Limb (tissue), 2 donors: Measurements from ENCODE around the gene PCSK6.

Source experiments
- DNase-seq, 2 donors: peaks; one replicate each; pipeline ENCODE4 v3.0.0-alpha.2; 2016; ENCODE audit errors: extremely low spot score in 2 of 2

PCSK6 gene

DNA sequence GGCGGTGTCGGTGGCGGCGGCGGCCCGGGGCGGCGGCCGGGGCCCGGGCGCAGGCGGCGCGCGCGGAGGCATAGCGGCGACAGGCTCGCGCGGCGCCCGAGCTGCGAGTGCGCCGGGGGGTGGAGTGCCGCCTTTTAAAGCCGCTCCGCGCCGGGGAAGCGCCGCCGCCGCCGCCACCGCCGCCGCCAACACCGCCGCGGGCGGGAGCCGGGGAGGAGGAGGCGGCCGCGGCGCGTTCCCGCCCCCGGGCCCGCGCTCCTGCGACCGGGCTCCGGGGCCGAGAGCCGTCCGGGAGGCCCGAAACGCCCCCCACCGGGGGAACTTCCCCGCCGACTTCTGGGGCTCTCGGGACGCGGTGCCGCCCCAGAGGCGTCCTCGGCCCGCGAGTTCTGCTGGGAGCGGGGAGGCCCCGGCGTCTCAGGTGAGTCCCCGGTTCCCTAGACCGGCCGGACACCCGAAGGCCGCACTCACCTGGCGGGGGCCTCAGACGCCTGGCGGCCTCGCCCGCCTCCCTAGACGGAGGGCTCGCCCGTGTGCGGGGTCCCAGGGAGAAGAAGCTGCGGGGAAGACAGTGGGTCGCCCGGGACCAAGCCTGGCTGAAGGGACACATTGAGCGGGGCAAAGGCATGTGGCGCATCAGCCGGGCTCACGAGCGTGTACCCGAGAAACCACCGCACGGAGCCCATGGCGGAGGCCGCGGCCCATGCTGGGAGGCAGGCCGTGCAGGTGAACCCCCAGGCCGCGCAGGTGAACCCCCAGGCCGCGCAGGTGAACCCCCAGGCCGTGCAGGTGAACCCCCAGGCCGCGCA is at the start of gene PCSK6:
TSS of gene PCSK6 (minus strand) at position 109 of the 809 bp plus-strand sequence. CDS start at position 72, 37 bp downstream.
- peak in 1 of 2 donors; percentile 55 for DNase-seq

DNA sequence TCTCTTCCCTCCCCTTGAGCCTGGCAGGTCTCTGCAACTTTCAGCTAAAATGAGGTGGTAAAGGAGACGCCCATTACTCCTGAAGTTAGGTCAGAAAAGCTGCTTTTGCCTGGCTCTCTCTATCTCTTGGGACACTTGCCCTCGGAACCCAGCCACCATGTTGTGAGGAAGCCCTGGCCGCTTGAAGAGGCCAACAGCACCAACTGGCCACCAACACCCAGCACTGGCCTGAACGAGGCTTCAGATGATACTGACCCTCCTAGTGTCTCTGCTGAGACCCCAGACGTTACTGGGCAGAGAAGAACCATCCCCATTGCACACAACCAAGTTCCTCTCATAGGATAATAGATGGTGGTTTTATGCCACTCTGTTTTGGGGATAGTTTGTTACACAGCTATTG is 49.5 kb upstream of the PCSK6 start:
- no peak for DNase-seq

DNA sequence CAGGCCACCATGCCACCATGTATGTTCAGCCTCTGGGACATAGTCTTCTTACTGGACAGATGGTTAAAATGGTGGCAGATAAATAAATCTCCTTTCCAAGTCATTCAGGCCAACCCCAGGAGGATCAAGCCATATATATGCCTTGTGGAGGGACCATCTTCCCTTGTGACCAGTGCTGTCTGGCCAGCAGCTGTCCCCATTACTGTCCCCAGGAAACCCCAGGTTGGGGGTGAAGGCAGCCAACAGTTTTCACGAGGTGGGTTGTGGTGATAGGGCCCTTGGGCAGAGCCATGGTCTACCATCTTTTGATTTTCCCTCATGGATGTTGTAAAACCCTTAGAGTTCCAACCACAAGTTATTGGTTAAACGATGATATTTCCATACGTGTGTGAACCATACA is 48.7 kb upstream of the PCSK6 start:
- DNase-seq: peak in 1 of 2 donors; percentile 4

DNA sequence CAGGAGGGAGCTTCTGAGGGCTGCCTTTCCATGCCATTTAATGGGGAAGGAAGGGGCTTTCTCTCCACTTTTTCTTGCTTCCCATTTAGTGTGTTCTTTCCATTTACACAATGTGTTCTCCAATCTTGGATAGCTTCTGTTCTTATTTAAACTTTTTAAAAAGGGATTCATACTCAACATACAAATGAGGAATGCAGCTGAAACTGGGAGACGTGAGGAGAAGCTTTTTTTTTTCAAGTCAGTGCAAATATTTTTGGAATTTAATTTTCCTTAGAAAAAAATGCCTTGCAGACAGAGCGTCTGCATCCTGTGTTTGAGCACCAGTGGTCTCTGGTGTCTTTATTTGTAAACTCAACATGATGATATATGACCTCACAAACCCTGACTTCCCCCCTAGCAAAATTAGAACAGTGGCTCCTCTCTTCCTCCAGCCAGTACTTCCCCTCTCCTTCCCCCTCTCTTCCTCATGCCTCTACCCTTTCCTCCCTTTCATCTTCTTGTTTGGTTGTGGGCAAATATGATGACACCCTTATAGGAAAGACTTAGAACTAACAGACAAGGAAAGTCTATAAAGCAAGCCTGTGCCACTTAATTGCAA is 48.1 kb upstream of the PCSK6 start:
- DNase-seq: peak; percentile 1 to 22

DNA sequence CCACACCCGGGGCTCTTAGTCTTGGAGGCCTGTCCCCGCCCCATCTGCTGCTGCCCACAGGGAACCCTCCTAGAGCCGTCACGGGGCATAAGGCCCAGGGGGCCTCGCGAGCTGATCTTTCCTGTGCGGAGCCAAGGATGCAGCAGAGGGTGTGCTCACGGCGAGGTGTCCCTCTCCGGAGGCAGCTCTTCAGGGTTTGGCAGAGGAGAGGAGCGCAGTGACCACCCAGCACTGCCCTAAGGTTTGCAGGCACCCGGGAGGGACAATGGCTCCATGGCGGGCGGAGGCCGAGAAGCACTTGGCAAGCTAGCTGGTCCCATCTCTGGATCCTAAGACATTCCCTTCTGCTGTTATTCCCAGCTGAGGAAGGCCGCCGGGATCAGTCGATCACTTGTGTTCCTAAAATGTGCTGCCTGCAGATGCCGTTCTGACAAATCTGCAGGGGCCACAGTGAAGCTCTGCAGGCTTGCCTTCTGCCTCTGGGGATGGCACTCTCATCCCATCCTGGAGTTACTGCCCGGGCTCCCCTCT is 47.4 kb upstream of the PCSK6 start:
- peak in 1 of 2 donors; percentile 26 for DNase-seq

DNA sequence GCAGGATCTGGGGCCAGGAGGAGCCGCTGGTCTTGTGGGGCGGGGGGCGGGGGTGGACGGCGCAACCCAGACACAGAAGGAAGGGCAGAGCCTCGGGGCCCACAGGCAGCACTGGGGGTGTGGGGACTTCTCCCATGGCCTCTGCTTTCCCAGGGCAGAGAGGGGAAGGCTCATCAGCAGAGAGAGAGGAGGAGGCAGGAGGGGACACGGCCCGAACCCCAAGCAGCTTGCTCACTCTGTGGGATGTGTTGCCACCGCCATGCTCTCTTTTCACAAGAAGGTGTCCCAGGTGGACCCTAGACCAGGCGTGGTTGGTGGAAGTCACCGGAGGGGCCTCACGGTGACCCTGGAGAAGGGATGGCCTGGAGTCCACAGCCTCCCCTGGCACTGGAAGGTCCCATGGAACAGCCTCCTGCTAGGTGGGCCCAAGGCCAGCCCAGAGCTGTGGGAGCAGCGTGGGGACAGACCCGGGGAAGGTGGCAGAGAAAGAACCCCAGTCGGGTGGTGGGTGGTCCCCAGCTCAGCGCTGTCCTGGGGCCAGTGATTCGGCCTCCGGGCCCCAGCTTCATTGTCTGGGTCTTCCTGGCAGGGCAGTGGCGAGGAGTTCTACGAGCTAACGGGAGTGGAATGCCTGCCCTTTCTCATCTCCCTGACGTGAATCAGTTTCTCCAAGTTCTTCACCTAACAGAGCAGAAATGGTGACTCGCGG is 46.8 kb upstream of the PCSK6 start:
- no peak for DNase-seq

DNA sequence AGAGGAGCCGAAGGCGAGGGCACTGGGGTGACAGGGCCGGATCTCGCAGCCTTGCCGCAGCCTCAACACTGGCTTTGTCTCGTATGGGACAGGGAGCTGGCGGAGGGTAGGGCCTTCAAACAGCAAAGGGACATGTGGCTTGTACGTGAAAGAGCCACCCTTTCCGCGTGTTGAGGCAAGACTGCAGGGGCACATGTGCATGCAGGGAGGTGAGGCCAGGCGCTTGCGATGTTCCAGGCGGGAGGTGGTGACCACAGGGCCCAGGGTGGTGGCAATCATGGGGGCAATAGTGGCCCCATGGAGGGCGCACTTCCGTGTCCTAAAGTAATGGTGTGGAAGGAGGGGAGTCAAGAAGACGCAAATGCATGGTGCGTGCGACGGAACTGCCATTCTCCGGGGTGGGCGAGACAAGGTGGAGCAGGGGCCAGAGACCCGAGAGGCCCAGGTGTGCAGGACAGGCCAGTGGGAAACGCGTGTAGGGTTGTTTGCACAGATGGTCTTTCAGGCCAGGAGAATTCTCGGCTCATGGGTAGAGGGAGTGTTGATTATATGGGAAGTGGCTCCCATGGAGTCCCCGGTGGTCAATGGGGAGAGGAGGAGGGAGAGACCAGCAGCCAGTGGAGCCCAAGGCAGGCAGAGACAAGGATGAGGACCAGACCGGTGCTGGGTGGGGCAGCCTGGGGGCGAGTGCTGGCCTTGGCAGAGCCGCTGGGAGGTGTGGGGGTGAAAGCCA is 45.8 kb upstream of the PCSK6 start:
- no peak for DNase-seq

DNA sequence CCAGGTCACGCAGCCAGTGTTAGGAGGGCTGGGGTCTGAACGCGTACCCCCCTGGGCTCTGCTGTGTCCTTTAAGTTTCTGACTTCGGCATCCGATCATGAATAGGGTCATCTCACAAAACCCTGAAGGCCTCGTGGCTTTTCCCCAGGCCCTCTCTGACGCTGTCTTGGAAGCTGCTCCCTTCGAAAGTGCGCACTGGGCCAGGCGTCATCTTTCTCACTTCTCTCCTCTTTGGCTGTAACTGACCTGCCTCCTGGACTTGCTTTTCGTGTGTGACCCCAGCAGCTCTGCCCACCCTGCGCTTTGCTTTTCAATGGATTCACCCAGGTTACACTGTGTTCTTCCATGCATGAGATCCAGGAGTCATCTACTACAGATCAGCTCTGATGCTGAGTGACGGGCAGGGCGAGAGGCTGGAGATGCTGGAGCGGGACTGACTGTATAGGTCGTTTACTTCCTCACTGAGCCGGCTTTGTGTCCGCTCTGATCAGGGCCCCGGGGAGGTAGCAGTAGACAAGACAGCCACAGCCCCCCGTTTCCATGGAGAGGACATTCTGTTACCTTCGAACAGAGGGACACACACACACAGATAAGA is 45.0 kb upstream of the PCSK6 start:
- no peak for DNase-seq

DNA sequence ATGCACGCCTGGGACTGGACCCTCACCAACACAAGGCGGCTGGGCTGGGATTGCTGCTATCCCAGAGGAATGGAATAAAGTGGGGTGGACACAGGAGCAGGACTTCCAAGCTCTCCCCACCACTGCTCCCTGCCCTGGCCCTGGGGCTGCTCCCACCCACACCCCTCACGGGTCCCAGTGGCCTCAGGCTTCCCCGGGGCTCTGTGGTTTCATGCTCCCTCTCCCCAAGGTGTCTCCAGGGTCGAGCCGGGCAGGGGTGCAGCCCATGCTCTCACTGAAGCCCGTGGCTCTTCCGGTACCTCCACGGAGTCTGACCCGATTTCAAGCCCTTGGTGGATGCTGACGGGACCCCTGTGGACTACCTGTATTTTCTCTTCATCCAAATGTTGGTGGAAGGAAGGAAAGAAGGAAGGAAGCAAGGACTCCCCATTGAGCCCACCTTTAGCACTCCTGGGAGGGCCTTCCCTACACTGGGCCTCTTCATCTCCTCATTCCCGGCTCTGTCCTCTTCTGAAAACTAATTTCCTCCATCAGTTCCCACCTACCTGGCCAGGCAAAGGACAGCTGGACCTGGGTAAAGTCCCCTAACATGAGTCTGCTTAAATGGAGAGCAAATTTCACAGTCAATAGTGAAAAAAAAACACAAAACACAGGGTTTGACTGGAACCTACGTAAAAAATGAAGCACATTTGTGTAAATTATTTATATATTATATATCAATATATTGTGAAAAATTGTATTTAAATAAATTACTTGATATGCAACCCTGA is 44.0 kb upstream of the PCSK6 start:
- no peak for DNase-seq

DNA sequence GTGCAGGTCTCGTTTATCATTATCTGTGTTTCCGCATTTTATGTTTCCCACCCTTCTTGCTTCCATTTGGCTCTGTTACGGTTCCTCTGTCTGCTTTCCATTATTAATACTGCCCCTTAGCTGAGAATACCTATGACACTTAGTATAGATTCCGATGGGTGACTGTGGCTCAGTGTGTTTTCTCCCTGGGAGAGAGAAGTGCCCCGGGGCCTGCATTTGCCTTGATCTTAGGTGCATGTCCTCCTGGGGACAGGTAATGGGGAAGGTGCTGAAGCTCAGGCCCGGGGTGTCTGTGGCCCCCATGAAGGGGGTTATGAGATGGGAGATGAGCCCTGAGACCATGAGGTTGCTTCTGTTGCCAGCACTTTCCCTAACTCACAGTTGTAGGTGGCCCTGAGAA is 43.4 kb upstream of the PCSK6 start:
- DNase-seq: no peak

DNA sequence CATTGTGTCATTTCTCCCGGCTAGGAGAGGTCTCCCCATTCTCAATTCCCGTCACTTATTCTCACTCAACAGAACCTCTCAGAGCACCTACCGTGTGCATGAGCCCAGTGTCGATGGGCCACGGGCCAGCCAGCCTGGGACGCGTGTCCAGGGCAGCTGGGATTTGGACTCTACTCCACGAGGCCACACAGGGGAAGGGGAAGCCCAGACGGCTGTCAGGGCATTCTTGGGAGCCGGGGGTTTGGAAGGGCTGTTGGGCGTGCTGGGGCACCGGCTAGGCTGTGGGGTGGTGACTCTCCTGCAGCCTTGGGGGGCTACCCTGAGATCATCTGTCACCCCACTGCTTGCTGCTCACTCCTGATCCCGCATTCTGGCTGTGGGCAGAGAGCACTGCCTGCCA is 41.7 kb upstream of the PCSK6 start:
- no peak for DNase-seq

DNA sequence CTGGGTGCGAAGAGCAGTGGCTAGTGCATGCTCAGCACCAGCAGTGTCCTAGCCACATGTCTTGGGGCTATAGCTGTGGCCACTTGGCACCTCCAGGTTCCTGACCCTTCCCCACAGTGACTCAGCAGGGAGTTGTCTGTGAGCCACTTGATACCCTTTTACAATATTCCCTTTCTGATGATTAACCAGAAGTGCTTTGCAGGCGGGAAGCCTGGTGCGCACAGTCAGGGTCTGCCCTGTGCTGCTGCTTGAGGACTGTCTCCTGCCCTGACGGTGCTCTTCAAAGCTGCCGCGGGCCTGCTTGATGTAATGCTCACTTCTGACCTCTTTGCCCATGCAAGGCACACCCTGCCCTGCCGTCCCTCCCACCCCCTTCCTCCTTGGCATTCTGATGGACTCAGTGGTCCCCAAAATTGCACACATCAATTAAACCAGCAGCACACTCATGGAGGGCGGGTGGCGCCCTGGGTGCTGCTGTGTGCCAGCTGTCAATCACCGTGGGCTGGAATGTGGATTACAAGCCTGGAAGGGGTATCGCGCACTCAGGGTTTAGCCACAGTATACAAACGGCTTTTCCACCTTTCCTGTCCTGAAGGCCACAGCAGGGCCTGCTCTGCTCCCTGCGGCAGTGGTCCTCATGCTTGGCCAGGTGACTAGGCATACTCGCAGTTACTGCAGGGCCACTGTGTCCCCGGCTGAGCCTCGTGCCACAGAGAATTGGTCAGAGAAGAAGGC is 40.9 kb upstream of the PCSK6 start:
- no peak for DNase-seq

DNA sequence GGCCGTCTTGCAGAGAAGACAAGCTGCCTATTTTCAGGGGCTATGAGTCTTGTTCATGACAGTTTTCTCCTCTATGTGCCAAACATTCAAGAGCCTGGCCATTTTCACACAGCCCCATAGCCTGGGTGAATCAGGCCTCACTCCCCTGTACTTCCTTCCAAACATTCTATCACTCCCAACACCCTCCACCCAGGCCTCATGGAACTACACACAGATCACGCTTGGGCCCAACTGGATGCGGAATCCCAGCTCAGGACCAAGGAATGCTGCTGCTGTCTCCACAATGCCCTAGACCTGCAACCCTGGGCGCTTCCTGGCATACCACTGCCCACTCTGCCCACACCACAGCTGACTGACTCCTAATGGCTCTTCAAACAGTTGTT is 39.4 kb upstream of the PCSK6 start:
- no peak for DNase-seq

DNA sequence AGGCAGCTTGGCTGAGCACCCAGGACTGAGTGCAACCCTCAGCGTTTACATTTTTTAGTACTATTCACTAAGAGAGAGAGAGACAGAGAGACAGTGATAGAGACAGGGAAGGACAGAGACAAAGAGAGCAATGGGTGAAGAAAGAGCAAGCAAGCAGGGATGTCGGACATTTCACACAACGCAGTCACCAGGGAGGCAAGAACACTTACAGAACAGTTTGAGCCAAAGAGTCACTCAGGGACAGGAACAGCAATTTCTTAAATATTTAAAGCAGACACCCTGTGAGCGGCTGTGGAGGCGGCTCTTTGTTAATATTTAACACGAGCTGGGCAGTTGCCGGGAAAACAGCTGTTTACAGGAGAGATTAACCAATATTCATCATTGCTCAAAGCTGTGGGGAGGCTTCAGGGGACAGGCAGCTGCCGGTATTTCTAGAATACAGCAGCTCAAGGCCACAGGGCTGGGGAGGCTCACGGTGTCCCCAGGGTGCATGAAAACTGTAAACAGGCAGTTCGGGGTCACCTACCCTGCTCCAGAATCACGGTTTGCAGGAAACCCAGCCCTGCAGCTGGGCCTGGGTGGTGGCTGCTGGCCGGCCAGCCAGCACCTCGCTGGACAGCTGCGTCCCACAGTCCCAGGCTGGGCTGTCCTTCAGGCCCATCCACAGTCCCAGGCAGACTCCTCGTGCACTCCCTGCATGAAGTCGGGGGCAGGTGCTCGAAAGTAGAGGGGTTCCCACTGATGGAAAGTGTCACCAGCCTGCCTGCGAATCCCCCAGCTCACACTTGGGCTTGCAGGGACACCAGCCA is 38.8 kb upstream of the PCSK6 start:
- DNase-seq: peak in 1 of 2 donors; percentile 48

DNA sequence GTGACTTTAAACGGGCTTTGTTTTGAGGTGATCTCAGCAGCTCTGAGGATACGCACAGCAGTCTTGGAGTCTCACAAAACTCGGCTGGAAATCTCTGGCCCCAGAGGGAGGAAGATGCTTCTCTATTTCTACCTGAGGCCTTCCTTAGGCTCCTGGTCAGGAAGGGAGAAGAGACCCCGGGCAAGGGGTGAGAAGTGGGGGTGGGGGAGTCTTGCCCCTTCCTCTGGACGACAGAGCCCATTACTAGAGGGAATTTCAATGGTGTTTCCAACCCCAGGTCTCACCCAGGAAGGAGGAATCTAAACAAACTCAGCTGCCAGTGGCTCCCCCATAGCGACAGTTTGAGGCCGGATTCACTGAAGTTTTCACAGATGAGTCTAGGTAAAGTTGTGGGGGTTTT is 37.4 kb upstream of the PCSK6 start:
- no peak for DNase-seq

DNA sequence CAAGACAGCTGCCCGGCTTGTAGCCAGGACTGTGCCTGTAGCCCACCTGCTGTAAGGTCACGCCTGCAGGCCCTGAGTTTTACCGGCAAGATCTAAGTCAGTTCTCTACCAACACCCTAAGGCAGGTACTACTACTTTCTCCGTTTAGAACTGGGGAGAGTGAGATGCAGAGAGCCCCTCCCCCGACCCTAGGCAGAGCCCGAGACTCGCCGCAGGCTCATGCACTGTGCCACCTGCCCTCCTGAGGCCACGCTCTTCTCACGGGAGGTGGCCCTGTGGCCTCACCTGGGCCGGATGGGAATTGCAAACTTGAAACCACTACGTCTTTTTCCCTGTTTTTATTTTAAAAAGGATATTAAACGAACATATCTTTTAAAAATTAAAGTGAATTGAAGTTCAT is 36.9 kb upstream of the PCSK6 start:
- DNase-seq: no peak

DNA sequence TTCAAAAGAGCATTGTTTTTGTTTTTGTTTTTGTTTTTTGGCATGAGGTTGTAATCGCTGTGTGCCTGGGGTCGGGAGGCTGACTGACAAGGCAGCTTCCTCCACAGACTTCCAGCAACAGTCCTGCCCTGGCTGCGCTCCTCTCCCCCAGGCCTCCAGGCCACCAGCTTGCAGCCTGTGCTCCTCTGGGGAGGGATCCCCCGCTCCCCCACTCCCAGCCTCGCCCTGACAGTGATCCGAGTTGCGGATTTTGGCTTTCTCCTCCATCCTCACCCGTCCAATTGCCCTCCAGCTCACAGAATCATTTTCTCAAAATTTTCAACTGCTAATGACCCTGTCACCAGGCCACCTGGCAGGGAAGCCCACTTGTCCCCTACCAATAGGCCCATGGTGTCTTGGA is 36.5 kb upstream of the PCSK6 start:
- DNase-seq: no peak

DNA sequence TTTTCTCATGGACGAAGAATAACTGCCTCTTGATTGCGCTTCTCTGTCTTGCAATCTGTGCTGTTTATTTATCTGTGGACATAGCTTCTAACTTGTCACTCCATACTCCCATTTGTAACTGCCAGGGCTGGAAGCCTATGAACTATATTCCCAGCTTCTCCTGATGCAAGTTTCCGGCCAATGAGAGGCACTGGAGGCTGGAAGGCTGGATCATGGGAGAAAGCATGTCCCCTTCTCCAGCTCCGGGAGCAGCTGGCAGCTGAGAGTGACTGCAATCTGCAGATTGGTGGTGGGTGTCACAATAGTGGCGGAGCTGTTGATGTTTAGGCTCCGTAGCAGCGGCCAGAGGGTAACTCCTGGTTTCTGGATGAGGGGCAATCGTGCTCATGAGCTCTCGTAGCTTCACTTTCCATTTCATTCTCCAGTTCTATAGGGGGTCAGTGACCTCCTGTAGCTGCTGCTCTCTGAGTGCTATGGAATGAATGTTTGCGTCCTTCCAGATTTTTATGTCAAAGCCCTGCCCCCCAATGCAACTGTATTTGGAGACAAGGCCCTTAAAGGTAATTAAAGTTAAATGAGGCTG is 35.7 kb upstream of the PCSK6 start:
- no peak for DNase-seq

DNA sequence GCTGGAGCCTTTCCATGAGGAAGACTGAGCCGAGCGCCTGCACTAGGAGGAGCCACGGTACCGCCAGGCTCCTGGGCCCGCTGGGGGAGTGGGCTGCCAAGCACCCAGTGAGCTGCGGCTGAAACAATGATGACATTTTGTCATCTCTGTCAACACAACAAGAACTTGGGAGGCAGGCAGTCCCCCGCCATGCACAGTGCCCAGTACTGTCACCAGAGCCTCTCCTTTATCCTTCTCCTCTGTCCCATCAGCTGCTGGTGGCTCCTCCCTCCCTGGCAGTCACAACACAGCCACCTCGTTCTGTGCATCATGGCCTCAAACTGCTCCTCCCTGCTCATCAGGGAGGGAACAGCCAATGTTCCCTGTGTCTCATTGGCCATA is 34.0 kb upstream of the PCSK6 start:
- no peak for DNase-seq
